SU-DHL-6 (cell line): ENCODE results near the gene KMT5B.

ENCODE experiments used
- H2AFZ ChIP-seq: fragments of 200-600 bp; sonication (generic); 2 replicates; pipeline ENCODE4 v1.6.1; 2014; ENCODE audit warnings: low read depth, mild to moderate bottlenecking, moderate library complexity, mixed read lengths, antibody characterized with exemption, low read length; ENCODE audit not compliant: severe bottlenecking
- H3F3A ChIP-seq: fragments of 200-600 bp; shearing (Covaris generic); 2 replicates; pipeline ENCODE4 v1.6.0; 2016; ENCODE audit warnings: antibody characterized with exemption, mild to moderate bottlenecking; ENCODE audit not compliant: insufficient read depth
- H3K27ac ChIP-seq: fragments of 200-600 bp; sonication (generic); 2 replicates; pipeline ENCODE4 v1.5.1; 2016; ENCODE audit warnings: low read depth, mild to moderate bottlenecking, low read length, moderate library complexity, mixed read lengths
- H3K27me3 ChIP-seq: fragments of 200-600 bp; sonication (generic), shearing (Covaris generic); 2 replicates; pipeline ENCODE4 v1.6.0; 2014; ENCODE audit warnings: mild to moderate bottlenecking, low read length
- H3K36me3 ChIP-seq: fragments of 200-600 bp; sonication (generic); 2 replicates; pipeline ENCODE4 v1.6.1; 2014; ENCODE audit warnings: mild to moderate bottlenecking, low read length, mixed read lengths
- H3K4me2 ChIP-seq: fragments of 300-600, 200-600 bp; shearing (Covaris generic), sonication (generic); 2 replicates; pipeline ENCODE4 v1.6.0; 2014; ENCODE audit warnings: low read length, low read depth, mild to moderate bottlenecking; ENCODE audit not compliant: poor library complexity, severe bottlenecking
- H3K4me3 ChIP-seq: fragments of 200-600 bp; sonication (generic); 2 replicates; pipeline ENCODE4 v1.5.1; 2014; ENCODE audit warnings: antibody characterized with exemption, low read length, mild to moderate bottlenecking, mixed read lengths; ENCODE audit not compliant: insufficient read depth, poor library complexity, severe bottlenecking
- H3K79me2 ChIP-seq: fragments of 200-600 bp; sonication (generic); 2 replicates; pipeline ENCODE4 v1.6.1; 2014; ENCODE audit warnings: mild to moderate bottlenecking, low read length, moderate library complexity; ENCODE audit not compliant: insufficient read depth
- H3K9ac ChIP-seq: fragments of 200-600 bp; sonication (generic); 2 replicates; pipeline ENCODE4 v1.7.0; 2014; ENCODE audit warnings: mild to moderate bottlenecking, low read length
- H3K9me2 ChIP-seq: fragments of 200-600 bp; sonication (generic); replicated peaks from 2 replicates; pipeline ENCODE4 v1.6.1; 2014; ENCODE audit warnings: low read length; ENCODE audit not compliant: insufficient read depth
- H3K9me3 ChIP-seq: fragments of 200-600 bp; sonication (generic); 2 replicates; pipeline ENCODE4 v1.6.1; 2014; ENCODE audit warnings: low read length, mixed read lengths; ENCODE audit not compliant: insufficient read depth
- H4K20me1 ChIP-seq: fragments of 200-600 bp; sonication (generic); 2 replicates; pipeline ENCODE4 v1.6.1; 2014; ENCODE audit warnings: low read depth, mild to moderate bottlenecking, antibody characterized with exemption, low read length, moderate library complexity, mixed read lengths
- EZH2phosphoT487 ChIP-seq: fragments of 200-600 bp; sonication (generic), shearing (Covaris generic); conservative IDR thresholded peaks from 2 replicates; pipeline ENCODE4 v1.6.1; 2018; ENCODE audit warnings: mild to moderate bottlenecking, antibody characterized with exemption, low read length, moderate library complexity, mixed read lengths
- TF ChIP-seq, protein P1 (sequence below): fragments of 200-600 bp; sonication (generic); IDR thresholded peaks from one replicate; pipeline ENCODE4 v1.5.1; 2017; ENCODE audit warnings: antibody characterized with exemption, mild to moderate bottlenecking, low read length, moderate library complexity; ENCODE audit not compliant: insufficient read depth, poor library complexity, severe bottlenecking

KMT5B gene

DNA sequence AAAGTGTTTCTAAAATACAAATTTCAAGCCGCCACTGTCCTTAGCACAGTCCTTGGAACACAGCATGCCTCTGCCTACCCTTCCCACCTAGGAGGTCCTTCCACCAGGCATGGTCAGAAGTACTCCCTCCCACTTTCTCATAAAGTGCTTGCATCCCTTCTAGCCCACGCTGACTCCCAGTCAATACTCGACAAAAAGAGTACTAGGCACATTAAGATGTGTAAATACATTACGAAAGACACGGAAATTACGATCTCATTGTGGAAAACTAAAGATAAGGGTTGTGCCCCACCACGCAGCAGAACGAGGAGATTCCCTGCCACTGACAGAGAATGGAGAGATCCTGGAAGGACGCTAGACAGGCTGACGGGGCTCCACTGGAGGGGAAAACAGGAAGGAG, 105.4 kb downstream of the KMT5B start:
- Histone ChIP-seq H3F3A (no peaks in the 10 kb centered on the region; the same call in 1 of the 2 replicates), H3K79me2 (peaks cover 89% of the 10 kb centered on the region), H3K9ac (no peak overlapping the region), H3K4me2 (no peak overlapping the region), H3K9me3 (no peaks in the 10 kb centered on the region), H3K4me3 (no peak overlapping the region), H3K9me2 (no peaks in the 10 kb centered on the region), H2AFZ (no peak overlapping the region), H3K27ac (no peak overlapping the region), H4K20me1 (no peaks in the 10 kb centered on the region), H3K36me3 (no peaks in the 10 kb centered on the region), H3K27me3 (no peaks in the 10 kb centered on the region)
- TF ChIP-seq EZH2phosphoT487, result no peak
- TF ChIP-seq, protein P1, sequence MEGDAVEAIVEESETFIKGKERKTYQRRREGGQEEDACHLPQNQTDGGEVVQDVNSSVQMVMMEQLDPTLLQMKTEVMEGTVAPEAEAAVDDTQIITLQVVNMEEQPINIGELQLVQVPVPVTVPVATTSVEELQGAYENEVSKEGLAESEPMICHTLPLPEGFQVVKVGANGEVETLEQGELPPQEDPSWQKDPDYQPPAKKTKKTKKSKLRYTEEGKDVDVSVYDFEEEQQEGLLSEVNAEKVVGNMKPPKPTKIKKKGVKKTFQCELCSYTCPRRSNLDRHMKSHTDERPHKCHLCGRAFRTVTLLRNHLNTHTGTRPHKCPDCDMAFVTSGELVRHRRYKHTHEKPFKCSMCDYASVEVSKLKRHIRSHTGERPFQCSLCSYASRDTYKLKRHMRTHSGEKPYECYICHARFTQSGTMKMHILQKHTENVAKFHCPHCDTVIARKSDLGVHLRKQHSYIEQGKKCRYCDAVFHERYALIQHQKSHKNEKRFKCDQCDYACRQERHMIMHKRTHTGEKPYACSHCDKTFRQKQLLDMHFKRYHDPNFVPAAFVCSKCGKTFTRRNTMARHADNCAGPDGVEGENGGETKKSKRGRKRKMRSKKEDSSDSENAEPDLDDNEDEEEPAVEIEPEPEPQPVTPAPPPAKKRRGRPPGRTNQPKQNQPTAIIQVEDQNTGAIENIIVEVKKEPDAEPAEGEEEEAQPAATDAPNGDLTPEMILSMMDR, result no peak

DNA sequence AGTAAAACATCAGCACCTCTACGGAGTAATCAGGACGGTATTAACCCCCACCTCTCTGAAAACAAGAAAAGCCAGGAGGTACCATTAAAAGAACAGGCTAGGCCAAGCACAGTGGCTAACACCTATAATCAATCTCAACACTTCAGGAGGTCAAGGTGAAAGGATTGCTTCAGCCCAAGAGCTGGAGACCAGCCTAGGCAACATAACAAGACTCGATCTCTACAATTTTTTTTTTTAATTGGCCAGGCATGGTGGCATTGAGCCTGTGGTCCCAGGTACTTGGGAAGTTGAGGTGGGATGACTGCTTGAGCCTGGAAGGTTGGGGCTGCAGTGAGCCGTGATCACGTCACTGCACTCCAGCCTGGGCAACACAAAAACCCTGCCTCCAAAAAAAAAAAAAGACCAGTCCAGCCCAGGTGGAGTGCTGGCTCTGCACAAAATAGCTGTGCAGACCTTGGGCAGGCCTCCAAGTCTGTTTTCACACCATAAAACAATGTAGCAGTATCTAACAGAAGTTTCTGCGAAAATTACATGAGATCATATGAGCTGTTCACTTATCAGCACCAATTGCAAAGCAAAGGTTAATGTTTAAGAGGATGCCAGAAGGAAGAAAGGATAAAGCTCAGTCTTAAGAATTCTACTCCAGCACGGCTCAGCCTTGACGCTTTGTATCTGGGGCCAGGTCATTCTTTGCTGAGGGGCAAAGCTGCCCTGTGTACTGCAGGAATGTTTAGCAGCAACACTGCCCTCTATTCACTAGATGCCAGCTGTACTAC, 106.7 kb downstream of the KMT5B start:
- no peaks in the 10 kb centered on the region for H3K9me2 ChIP-seq
- no peak overlapping the region for H3K4me2 ChIP-seq
- no peaks in the 10 kb centered on the region for H3K36me3 ChIP-seq
- no peaks in the 10 kb centered on the region for H3K27me3 ChIP-seq
- no peaks in the 10 kb centered on the region for H3K9me3 ChIP-seq
- H4K20me1 ChIP-seq, result no peaks in the 10 kb centered on the region
- H3F3A ChIP-seq, result no peaks in the 10 kb centered on the region; the same call in 1 of the 2 replicates
- no peak overlapping the region for H3K27ac ChIP-seq
- H2AFZ ChIP-seq, result no peak overlapping the region
- TF ChIP-seq EZH2phosphoT487, result no peak
- TF ChIP-seq, protein P1, result no peak
- H3K79me2 ChIP-seq, result peaks cover 89% of the 10 kb centered on the region
- no peak overlapping the region for H3K9ac ChIP-seq
- H3K4me3 ChIP-seq, result no peak overlapping the region
